HL-60 (cell line): ENCODE measurements around the gene ZCWPW2.

Experiments used
- POLR2AphosphoS5 ChIP-seq: IDR thresholded peaks from 2 replicates; pipeline ENCODE4 v1.6.1; 2012; ENCODE audit warnings: low read depth
- TF ChIP-seq, protein P1 (sequence below): IDR thresholded peaks from one replicate; pipeline ENCODE4 v1.5.1; 2011; ENCODE audit warnings: low read length, control low read depth, inconsistent platforms; ENCODE audit not compliant: insufficient read depth

DNA sequence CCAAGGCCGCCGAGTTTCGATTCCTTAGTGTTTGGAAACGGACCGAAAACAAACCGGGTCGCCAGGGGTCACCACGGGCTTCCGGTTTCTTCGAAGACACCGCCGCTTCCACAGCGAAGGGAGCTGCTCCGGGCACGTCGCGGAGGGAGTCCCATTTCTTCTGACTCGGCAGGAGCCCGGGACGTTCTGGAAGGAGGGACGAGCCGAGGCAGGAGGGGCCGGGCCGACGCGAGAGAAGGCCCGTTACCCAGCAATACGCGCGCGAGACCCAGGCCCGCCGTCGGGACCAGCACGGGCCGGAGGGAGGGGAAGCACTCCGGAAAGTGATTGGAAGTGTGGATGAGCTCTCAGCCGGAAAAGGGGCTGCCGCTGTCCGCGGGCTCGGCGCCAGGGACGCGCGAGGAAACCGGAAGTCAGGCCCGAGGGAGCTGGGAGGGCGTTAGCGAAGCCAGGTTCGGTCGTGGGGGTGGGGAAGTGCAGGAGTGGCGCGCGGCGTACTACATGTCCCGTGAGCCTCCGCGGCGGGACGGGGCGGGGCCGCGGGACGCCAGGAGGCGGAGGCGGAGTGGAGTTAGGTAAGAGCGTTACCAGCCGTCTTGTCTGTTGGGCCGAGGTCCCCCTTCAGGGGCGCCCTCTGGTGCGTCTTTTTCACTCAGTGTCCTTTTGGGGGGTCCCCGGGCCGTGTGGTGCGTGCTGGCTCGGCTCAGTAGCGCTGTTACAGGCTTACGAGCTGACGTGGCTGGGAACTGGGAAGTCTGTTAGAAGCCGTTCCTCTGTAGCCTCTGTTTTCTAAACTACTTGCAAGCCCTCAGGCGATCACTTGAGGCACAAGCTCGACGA lies at the start of gene ZCWPW2, which contains the start of gene AZI2:
- TF ChIP-seq, protein P1, sequence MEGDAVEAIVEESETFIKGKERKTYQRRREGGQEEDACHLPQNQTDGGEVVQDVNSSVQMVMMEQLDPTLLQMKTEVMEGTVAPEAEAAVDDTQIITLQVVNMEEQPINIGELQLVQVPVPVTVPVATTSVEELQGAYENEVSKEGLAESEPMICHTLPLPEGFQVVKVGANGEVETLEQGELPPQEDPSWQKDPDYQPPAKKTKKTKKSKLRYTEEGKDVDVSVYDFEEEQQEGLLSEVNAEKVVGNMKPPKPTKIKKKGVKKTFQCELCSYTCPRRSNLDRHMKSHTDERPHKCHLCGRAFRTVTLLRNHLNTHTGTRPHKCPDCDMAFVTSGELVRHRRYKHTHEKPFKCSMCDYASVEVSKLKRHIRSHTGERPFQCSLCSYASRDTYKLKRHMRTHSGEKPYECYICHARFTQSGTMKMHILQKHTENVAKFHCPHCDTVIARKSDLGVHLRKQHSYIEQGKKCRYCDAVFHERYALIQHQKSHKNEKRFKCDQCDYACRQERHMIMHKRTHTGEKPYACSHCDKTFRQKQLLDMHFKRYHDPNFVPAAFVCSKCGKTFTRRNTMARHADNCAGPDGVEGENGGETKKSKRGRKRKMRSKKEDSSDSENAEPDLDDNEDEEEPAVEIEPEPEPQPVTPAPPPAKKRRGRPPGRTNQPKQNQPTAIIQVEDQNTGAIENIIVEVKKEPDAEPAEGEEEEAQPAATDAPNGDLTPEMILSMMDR, result no peak
- peak; percentile 85 for TF ChIP-seq POLR2AphosphoS5
